Activated CD8-positive, alpha-beta T cell treated with anti-CD3 and anti-CD28 coated beads for 36 hours (primary cell): ENCODE data around the gene TENT5C. TPM values are rescaled to one million over a fixed set of nuclear protein-coding genes. Genes with fewer than 3 reads are reported as not detected.

Experiments
- ATAC-seq: fragments of 200-7000 bp; cut with Tn5 transposase; one replicate; pipeline ENCODE4 v1.10.0; 2021; ENCODE audit warnings: mild to moderate bottlenecking, moderate library complexity
- CTCF ChIA-PET: fragments of 350-600 bp; sonication (Branson Sonifier 250); formaldehyde crosslinking; loops from one replicate; lab custom pipeline; 2021; ENCODE audit warnings: antibody characterized with exemption; lab: Charles Lee
- POLR2A ChIA-PET: fragments of 350-600 bp; sonication (Branson Sonifier 250); formaldehyde crosslinking; loops from one replicate; lab custom pipeline; 2021; ENCODE audit warnings: antibody characterized with exemption; lab: Charles Lee
- DNase-seq: peaks from one replicate; pipeline ENCODE4 v3.0.0-alpha.2; 2020
- H3K27ac Mint-ChIP-seq: one replicate; pipeline ENCODE4 v1.8.0; 2021; ENCODE audit warnings: mild to moderate bottlenecking, mixed read lengths
- H3K27me3 Mint-ChIP-seq: one replicate; pipeline ENCODE4 v1.8.0; 2021; ENCODE audit warnings: mixed read lengths
- H3K36me3 Mint-ChIP-seq: one replicate; pipeline ENCODE4 v1.8.0; 2021; ENCODE audit warnings: low read depth, mixed read lengths
- H3K4me1 Mint-ChIP-seq: one replicate; pipeline ENCODE4 v1.8.0; 2021; ENCODE audit warnings: low read depth, mixed read lengths
- H3K4me3 Mint-ChIP-seq: one replicate; pipeline ENCODE4 v1.8.0; 2021; ENCODE audit warnings: mild to moderate bottlenecking, moderate library complexity, mixed read lengths
- H3K9me3 Mint-ChIP-seq: one replicate; pipeline ENCODE4 v1.8.0; 2021; ENCODE audit warnings: mixed read lengths
- intact Hi-C: fragments of 100-400 bp; cut with micrococcal nuclease; formaldehyde crosslinking; loops from one replicate; pipeline ENCODE4 v1.10.0; 2022
- total RNA-seq, 2 experiments: library from RNA; stranded (reverse); gene quantifications; one replicate each; pipeline ENCODE4 v1.2.3, GENCODE V29; 2021
- TF ChIP-seq, protein P1 (sequence below): fragments of 200-600 bp; IDR thresholded peaks from one replicate; pipeline ENCODE4 v1.8.0; 2022; ENCODE audit warnings: antibody characterized with exemption, mild to moderate bottlenecking

The TENT5C gene
- total RNA-seq, 2 experiments from 2014 or later, result 13.1 to 13.6 TPM

DNA sequence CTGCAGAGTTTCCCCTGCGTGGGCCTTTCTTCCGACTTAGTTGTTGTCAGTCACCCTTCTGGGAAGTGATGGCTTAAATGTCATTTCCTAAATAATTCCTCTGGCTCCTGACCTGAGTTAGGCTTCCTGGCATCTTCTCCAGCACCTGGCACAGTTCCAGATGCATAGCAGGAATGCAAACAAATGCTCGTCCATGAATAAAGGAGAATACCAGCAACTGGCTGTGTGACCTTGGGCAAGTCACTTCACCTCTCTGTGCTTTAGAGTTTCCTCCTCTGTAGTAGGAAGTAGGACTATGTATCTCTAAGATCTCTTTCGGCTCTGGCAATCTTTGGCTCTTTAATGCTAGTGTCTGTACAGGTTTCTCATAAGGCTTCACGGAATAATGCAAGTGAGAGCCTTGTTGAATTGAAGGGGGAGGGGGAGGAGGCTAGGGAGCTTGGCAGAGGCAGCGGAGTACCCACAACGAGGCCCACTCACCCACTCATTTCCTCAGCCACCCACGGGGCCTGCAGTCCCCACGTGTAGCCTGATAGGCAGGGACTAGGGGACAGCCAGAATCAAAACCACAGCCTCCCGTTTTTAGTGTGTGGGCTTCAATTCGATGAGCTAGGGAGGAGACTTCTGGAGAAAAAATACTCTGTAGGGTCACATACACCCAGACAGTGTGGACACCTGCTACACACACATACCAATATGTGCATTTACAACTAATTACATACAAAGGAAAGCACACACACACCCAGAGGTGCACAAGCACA, 48.1 kb downstream of the TENT5C start:
- Mint-ChIP-seq H3K9me3 (no peaks in the 10 kb centered on the region), H3K4me1 (peaks cover 68% of the 10 kb centered on the region), H3K36me3 (no peaks in the 10 kb centered on the region), H3K27me3 (peaks cover 37% of the 10 kb centered on the region), H3K27ac (peak overlapping the region; percentile 46), H3K4me3 (no peak overlapping the region)
- POLR2A ChIA-PET, result interaction anchor here (0.5 to 4.6 kb wide), 7 partner anchors 10 to 535 kb away, joined by 3 to 23 read pairs (median 8); partner anchors contain the start of gene TENT5C
- DNase-seq (peak; percentile 44), ATAC-seq (peak; percentile 4)
- intact Hi-C loops, result loop anchor here (10.0 kb wide), 1 partner anchor 289 kb away; the partner anchor contains the start of gene MAN1A2
- CTCF ChIA-PET, result interaction anchor here (0.7 to 6.5 kb wide), 9 partner anchors 9 to 241 kb away, joined by 3 to 42 read pairs (median 5); partner anchors contain the start of gene TENT5C
- TF ChIP-seq, protein P1, sequence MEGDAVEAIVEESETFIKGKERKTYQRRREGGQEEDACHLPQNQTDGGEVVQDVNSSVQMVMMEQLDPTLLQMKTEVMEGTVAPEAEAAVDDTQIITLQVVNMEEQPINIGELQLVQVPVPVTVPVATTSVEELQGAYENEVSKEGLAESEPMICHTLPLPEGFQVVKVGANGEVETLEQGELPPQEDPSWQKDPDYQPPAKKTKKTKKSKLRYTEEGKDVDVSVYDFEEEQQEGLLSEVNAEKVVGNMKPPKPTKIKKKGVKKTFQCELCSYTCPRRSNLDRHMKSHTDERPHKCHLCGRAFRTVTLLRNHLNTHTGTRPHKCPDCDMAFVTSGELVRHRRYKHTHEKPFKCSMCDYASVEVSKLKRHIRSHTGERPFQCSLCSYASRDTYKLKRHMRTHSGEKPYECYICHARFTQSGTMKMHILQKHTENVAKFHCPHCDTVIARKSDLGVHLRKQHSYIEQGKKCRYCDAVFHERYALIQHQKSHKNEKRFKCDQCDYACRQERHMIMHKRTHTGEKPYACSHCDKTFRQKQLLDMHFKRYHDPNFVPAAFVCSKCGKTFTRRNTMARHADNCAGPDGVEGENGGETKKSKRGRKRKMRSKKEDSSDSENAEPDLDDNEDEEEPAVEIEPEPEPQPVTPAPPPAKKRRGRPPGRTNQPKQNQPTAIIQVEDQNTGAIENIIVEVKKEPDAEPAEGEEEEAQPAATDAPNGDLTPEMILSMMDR, result no peak

DNA sequence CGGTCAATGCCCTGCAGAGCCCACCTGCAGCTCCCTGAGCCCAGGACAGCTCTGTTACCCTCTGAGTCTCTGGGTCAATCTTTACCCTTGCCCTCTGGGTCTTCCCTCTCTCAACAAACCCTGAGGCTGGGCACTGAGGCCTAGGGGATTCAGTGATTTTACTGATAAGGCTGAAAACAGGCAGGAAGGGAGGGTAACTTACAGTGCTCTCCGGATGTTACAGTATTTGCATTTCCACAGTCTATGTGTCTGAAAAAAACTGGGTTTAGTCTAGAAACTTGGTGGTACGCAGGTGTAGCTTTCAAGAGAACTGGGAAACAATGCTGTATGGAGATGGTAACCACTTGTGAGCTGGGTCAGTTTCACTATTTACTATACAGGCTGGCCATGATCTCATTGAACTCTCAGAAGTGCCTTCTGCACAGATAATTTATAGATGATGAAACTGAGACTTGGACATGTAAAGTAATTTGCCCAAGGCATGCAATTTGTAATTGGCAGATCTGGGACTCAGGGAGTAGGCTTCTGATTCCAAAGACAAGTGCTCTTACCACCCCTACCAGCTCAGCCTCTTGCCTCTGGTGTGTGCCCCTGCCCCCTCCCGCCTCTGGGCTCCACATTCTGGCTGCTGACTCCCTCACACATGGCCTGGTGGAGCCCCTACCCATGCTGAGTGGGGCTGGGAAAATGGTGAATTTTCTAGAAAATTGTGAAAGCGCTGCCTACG, 48.8 kb downstream of the TENT5C start:
- Mint-ChIP-seq H3K27me3 (peaks cover 31% of the 10 kb centered on the region), H3K36me3 (no peaks in the 10 kb centered on the region), H3K9me3 (no peaks in the 10 kb centered on the region), H3K4me3 (no peak overlapping the region), H3K27ac (peak overlapping the region; percentile 60), H3K4me1 (peaks cover 76% of the 10 kb centered on the region)
- ChIA-PET POLR2A (interaction anchor here (1.1 to 4.6 kb wide), 8 partner anchors 11 to 275 kb away, joined by 3 to 23 read pairs (median 10); partner anchors contain the start of genes GDAP2, TENT5C and WDR3), CTCF (interaction anchor here (0.7 to 6.5 kb wide), 12 partner anchors 10 to 241 kb away, joined by 3 to 42 read pairs (median 6); partner anchors contain the start of gene TENT5C)
- intact Hi-C loops, result loop anchor here (5.0 to 10.0 kb wide), 2 partner anchors 117 to 290 kb away; partner anchors contain the start of gene MAN1A2
- ATAC-seq (peak; percentile 54), DNase-seq (peak; percentile 35)
- TF ChIP-seq, protein P1, result no peak

DNA sequence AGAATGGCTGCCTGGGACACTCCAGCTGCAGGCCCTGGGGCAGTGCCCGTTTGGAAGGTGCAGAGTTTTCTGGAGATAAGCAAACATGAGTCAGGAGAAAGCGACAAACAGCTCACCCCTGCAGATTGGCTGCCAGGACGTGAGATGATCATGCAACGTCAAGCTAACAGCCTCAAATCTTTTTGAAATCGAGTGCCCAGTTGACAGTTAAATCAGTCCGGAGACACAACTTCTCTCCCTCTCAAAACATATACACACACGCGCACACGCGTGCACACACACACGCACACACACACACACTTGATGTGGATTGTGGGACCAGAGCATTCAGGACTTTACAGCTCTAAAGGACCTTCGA, 49.4 kb downstream of the TENT5C start:
- CTCF ChIA-PET, result interaction anchor here (0.8 to 6.5 kb wide), 11 partner anchors 9 to 121 kb away, joined by 3 to 42 read pairs (median 6); partner anchors contain the start of gene TENT5C
- H3K27me3 Mint-ChIP-seq, result peaks cover 30% of the 10 kb centered on the region
- H3K9me3 Mint-ChIP-seq, result no peaks in the 10 kb centered on the region
- POLR2A ChIA-PET, result interaction anchor here (1.1 to 4.6 kb wide), 8 partner anchors 10 to 274 kb away, joined by 3 to 23 read pairs (median 8); partner anchors contain the start of genes GDAP2, TENT5C and WDR3
- H3K36me3 Mint-ChIP-seq, result no peaks in the 10 kb centered on the region
- H3K4me1 Mint-ChIP-seq, result peaks cover 81% of the 10 kb centered on the region
- no peak overlapping the region for H3K4me3 Mint-ChIP-seq
- TF ChIP-seq, protein P1, result no peak
- DNase-seq (no peak), ATAC-seq (no peak)
- peak overlapping the region; percentile 60 for H3K27ac Mint-ChIP-seq
- intact Hi-C loops, result loop anchor here (5.0 to 10.0 kb wide), 2 partner anchors 118 to 290 kb away; partner anchors contain the start of gene MAN1A2

DNA sequence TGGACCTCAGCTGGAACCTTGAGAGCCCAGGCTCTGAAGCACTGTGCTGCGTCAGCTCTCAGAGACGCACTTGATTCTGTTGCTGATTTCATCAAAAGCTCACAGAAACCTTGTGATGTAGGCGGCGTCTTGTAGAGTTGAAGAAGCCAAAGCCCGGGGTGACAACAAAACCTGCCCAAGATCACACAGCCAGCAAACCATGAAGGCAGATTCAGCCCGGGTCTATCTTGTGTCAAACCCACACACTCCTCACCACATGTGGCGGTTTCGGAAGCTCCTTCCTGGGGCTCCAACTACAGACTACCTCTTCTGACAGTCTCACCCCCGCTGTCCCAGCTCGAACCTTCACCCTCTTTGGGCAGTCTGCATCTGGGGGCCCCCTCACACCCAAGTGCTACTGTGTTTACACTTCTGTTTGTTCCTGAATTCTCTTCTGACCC, 50.4 kb downstream of the TENT5C start:
- H3K36me3 Mint-ChIP-seq, result no peaks in the 10 kb centered on the region
- H3K27me3 Mint-ChIP-seq, result peaks cover 24% of the 10 kb centered on the region
- TF ChIP-seq, protein P1, result no peak
- POLR2A ChIA-PET, result interaction anchor here (0.6 to 4.6 kb wide), 10 partner anchors 9 to 944 kb away, joined by 3 to 23 read pairs (median 6); partner anchors contain the start of genes GDAP2, TENT5C and WDR3
- H3K4me3 Mint-ChIP-seq, result peak overlapping the region; percentile 20
- peaks cover 90% of the 10 kb centered on the region for H3K4me1 Mint-ChIP-seq
- CTCF ChIA-PET, result interaction anchor here (0.8 to 6.5 kb wide), 12 partner anchors 8 to 143 kb away, joined by 3 to 42 read pairs (median 6); partner anchors contain the start of gene TENT5C
- intact Hi-C loops, result loop anchor here (5.0 to 10.0 kb wide), 2 partner anchors 119 to 291 kb away; partner anchors contain the start of gene MAN1A2
- ATAC-seq (peak; percentile 64), DNase-seq (peak; percentile 96)
- peak overlapping the region; percentile 55 for H3K27ac Mint-ChIP-seq
- no peaks in the 10 kb centered on the region for H3K9me3 Mint-ChIP-seq
